K562 (cell line): ENCODE data around the gene TLCD1. TPM values are rescaled to one million over a fixed set of nuclear protein-coding genes. Genes with fewer than 3 reads are reported as not detected.

Source experiments
- ATAC-seq: fragments of 200-7000 bp; cut with Tn5 transposase; 3 replicates; pipeline ENCODE4 v1.9.1; 2020; ENCODE audit warnings: moderate library complexity
- BruUV-seq: library from RNA; stranded (reverse); fragments of 400-500 nt; replicated peaks from 2 replicates; lab custom pipeline; 2021; lab: Mats Ljungman, UMichigan
- CTCF ChIA-PET: fragments of 300-600 bp; formaldehyde crosslinking; extraction: SDS; loops from one replicate; lab custom pipeline; 2021; ENCODE audit warnings: low intra/inter-chr PET ratio; lab: Yijun Ruan, JAX
- POLR2A ChIA-PET: fragments of 300-600, 350-650 bp; sonication (Branson Sonifier 250); formaldehyde crosslinking; extraction: SDS; loops from one replicate; lab custom pipeline; 2021; ENCODE audit warnings: antibody characterized with exemption, inconsistent platforms; lab: Yijun Ruan, JAX
- DNase-seq, 4 experiments: peaks; one replicate each; pipeline versions ENCODE4 v3.0.0 to v3.0.0-alpha.2; 2011 to 2018; ENCODE audit warnings: low spot score in 3 of 4, mixed read lengths in 3 of 4; ENCODE audit errors: extremely low read depth in 1 of 4
- FAIRE-seq: peaks from 2 replicates; lab custom pipeline; 2011; peaks lifted over from hg19 to GRCh38; lab: Jason Lieb, UNC
- H2AFZ ChIP-seq: 2 replicates; pipeline ENCODE4 v1.6.0; 2011; ENCODE audit warnings: low read depth, low read length, control low read depth, inconsistent platforms
- H3K27ac ChIP-seq: fragments of 200-600 bp; 3 replicates; pipeline ENCODE4 v1.8.0; 2011; ENCODE audit warnings: low read depth, mild to moderate bottlenecking, control low read depth, inconsistent platforms, low read length, moderate library complexity, mixed read lengths; ENCODE audit errors: extremely low read depth
- H3K27me3 ChIP-seq, 2 experiments: fragments of 300-600 bp in 1 of 2; 2 replicates in 1 of 2; 3 replicates in 1 of 2; pipeline versions ENCODE4 v1.6.0 to v1.8.0; 2011; ENCODE audit warnings: inconsistent platforms in 2 of 2, low read length in 2 of 2, mild to moderate bottlenecking in 1 of 2, mixed read lengths in 1 of 2, moderate library complexity in 1 of 2; ENCODE audit not compliant: control insufficient read depth in 2 of 2, insufficient read depth in 2 of 2
- H3K36me3 ChIP-seq: fragments of 300-600 bp; 3 replicates; pipeline ENCODE4 v1.8.0; 2011; ENCODE audit warnings: mild to moderate bottlenecking, low read length, inconsistent platforms; ENCODE audit not compliant: control insufficient read depth, insufficient read depth
- H3K4me1 ChIP-seq, 2 experiments: fragments of 200-600 bp in 1 of 2; replicated peaks in 1 of 2; 2 replicates in 1 of 2; 3 replicates in 1 of 2; pipeline versions ENCODE4 v1.5.1 to v1.8.0; 2011; ENCODE audit warnings: inconsistent platforms in 2 of 2, low read length in 2 of 2, mild to moderate bottlenecking in 1 of 2, mixed read lengths in 1 of 2, moderate library complexity in 1 of 2; ENCODE audit not compliant: control insufficient read depth in 2 of 2, insufficient read depth in 2 of 2
- H3K4me2 ChIP-seq: 2 replicates; pipeline ENCODE4 v1.6.1; 2011; ENCODE audit warnings: low read length, control low read depth, inconsistent platforms, mixed read lengths; ENCODE audit not compliant: insufficient read depth
- H3K4me3 ChIP-seq: fragments of 200-600 bp; sonication (generic), shearing (Covaris generic); 2 replicates; pipeline ENCODE4 v1.5.1; 2016; ENCODE audit warnings: control low read depth, inconsistent platforms
- H3K79me2 ChIP-seq: fragments of 200-600 bp; 3 replicates; pipeline ENCODE4 v1.8.0; 2011; ENCODE audit warnings: low read length, inconsistent platforms; ENCODE audit not compliant: control insufficient read depth, insufficient read depth
- H3K9ac ChIP-seq, 2 experiments: 2 replicates each; pipeline versions ENCODE4 v1.6.0 to v1.6.1; 2011; ENCODE audit warnings: low read depth in 2 of 2, low read length in 2 of 2, control low read depth in 1 of 2, inconsistent platforms in 1 of 2, mild to moderate bottlenecking in 1 of 2, mixed read lengths in 1 of 2; ENCODE audit not compliant: insufficient read depth in 1 of 2
- H3K9me1 ChIP-seq: one replicate; pipeline ENCODE4 v1.6.0; 2011; ENCODE audit warnings: inconsistent platforms, mild to moderate bottlenecking, low read length, moderate library complexity; ENCODE audit not compliant: control insufficient read depth, insufficient read depth
- H3K9me3 ChIP-seq: replicated peaks from 2 replicates; pipeline ENCODE4 v1.5.1; 2011; ENCODE audit warnings: low read depth, low read length, inconsistent platforms; ENCODE audit not compliant: control insufficient read depth, insufficient read depth
- H4K20me1 ChIP-seq: replicated peaks from 2 replicates; pipeline ENCODE4 v1.6.1; 2011; ENCODE audit warnings: low read length, inconsistent platforms, mixed read lengths; ENCODE audit not compliant: control insufficient read depth, insufficient read depth
- ARID2 ChIP-seq: fragments of 450-650 bp; IDR thresholded peaks from 2 replicates; pipeline ENCODE4 v1.6.1; 2017; ENCODE audit warnings: antibody characterized with exemption, mild to moderate bottlenecking
- BHLHE40 ChIP-seq: IDR thresholded peaks from 2 replicates; pipeline ENCODE4 v1.6.1; 2011; ENCODE audit warnings: low read length, improper control_type of control experiment
- DMBX1 ChIP-seq: fragments of 250-450 bp; sonication (Bioruptor Pico); IDR thresholded peaks from 2 replicates; pipeline ENCODE4 v1.8.0; 2022; ENCODE audit warnings: inconsistent platforms, mild to moderate bottlenecking, moderate library complexity, borderline replicate concordance
- ELF4 ChIP-seq: fragments of 450-650 bp; formaldehyde crosslinking; IDR thresholded peaks from 2 replicates; pipeline ENCODE4 v1.4.0; 2022; ENCODE audit warnings: missing genetic modification characterization
- ETV5 ChIP-seq: sonication (generic); formaldehyde crosslinking; IDR thresholded peaks from 2 replicates; pipeline ENCODE4 v1.4.0; 2020; ENCODE audit warnings: low read depth, mild to moderate bottlenecking, missing genetic modification reagents
- KDM1A ChIP-seq, 2 experiments: fragments of 450-650 bp; IDR thresholded peaks; 2 replicates each; pipeline ENCODE4 v1.6.1; 2016; ENCODE audit warnings: mild to moderate bottlenecking in 2 of 2
- MIER1 ChIP-seq: fragments of 450-650 bp; IDR thresholded peaks from 2 replicates; pipeline ENCODE4 v1.6.1; 2016; ENCODE audit warnings: antibody characterized with exemption, mild to moderate bottlenecking, low read depth
- NR1H2 ChIP-seq: sonication (generic); formaldehyde crosslinking; IDR thresholded peaks from 2 replicates; pipeline ENCODE4 v1.4.0; 2020; ENCODE audit warnings: mild to moderate bottlenecking, missing genetic modification reagents
- OTX1 ChIP-seq: fragments of 450-650 bp; formaldehyde crosslinking; IDR thresholded peaks from 2 replicates; pipeline ENCODE4 v1.4.0; 2022; ENCODE audit warnings: mild to moderate bottlenecking
- PCBP2 ChIP-seq: fragments of 200-400 bp; formaldehyde crosslinking; IDR thresholded peaks from 2 replicates; pipeline ENCODE4 v1.6.1; 2018; ENCODE audit warnings: low read length, low read depth, mild to moderate bottlenecking, moderate library complexity; ENCODE audit not compliant: poor library complexity, severe bottlenecking
- POLR2A ChIP-seq: fragments of 450-650 bp; conservative IDR thresholded peaks from 2 replicates; pipeline ENCODE4 v1.6.1; 2016
- SP1 ChIP-seq: sonication (generic); formaldehyde crosslinking; IDR thresholded peaks from 2 replicates; pipeline ENCODE4 v1.8.1; 2022; ENCODE audit warnings: mild to moderate bottlenecking, missing genetic modification reagents
- TRIM24 ChIP-seq, 2 experiments: fragments of 450-650 bp; IDR thresholded peaks; 2 replicates each; pipeline ENCODE4 v1.6.1; 2016
- XRCC4 ChIP-seq: IDR thresholded peaks from one replicate; pipeline ENCODE4 v1.6.1; 2011; ENCODE audit not compliant: insufficient read depth, insufficient read length; ENCODE audit errors: extremely low read depth
- ZNF354B ChIP-seq: fragments of 250-450 bp; sonication (Bioruptor Pico); IDR thresholded peaks from 2 replicates; pipeline ENCODE4 v1.4.0; 2020
- WGBS: fragments of 100-300 bp; shearing (Covaris generic); methylation state at CpG from one replicate; pipeline ENCODE4 v1.1.6; 2016; ENCODE audit warnings: low coverage, mixed read lengths; ENCODE audit not compliant: insufficient coverage; ENCODE audit errors: missing lambda C conversion rate; 5-methylcytosine and 5-hydroxymethylcytosine counted together
- in situ Hi-C: fragments of 300-500 bp; cut with MboI; formaldehyde crosslinking; loops from 4 replicates; pipeline ENCODE4 v1.15.0; 2018; ENCODE audit warnings: inconsistent platforms, mixed read lengths
- intact Hi-C: fragments of 100-400 bp; cut with micrococcal nuclease; formaldehyde crosslinking; loops from 2 replicates; pipeline ENCODE4 v1.14.2; 2022
- polyA plus RNA-seq, 8 experiments: library from polyadenylated mRNA; depleted of rRNA in 4 of 8; stranded (reverse) in 5 of 8; unstranded in 3 of 8; fragments of >200 nt; fragmentation: Nextera tagmentation in 2 of 8; fragmentation: Illumina TruSeq in 1 of 8; extraction: Ambion mirVana in 2 of 8; extraction: Trizol in 1 of 8; gene quantifications; 2 replicates each; pipeline versions ENCODE4 v1.2.1 to v1.2.3, GENCODE V29; 2011 to 2014; ENCODE audit warnings: inconsistent platforms in 1 of 8, missing spikeins in 1 of 8
- total RNA-seq, 7 experiments: library from RNA; depleted of rRNA in 6 of 7; stranded (reverse); fragments of >200 nt in 6 of 7; fragmentation: Illumina TruSeq in 2 of 7; extraction: Trizol in 2 of 7; gene quantifications; 2 replicates each; pipeline versions ENCODE4 v1.2.1 to v1.2.3, GENCODE V29; 2011 to 2021; ENCODE audit warnings: low replicate concordance in 1 of 7

The TLCD1 gene
- total and polyA plus RNA-seq, 9 of the 15 experiments (the other 6 are each of a cell fraction or from before 2014, with no cell fraction given) = 6.8 to 37.7 (median 21.7) TPM

- ChIA-PET CTCF (no interaction called here), POLR2A (interaction anchor here (0.8 to 6.5 kb wide), 11 partner anchors 8 to 50 kb away, joined by 3 to 51 read pairs (median 5); partner anchors contain the start of genes PROCA1, RPL23A, SDF2 and SUPT6H)
- DNase-seq (peak in 1 of 4 experiments; percentile 13), FAIRE-seq (no peak), ATAC-seq (no peak)
- Histone ChIP-seq H3K4me1 (no peaks in the 10 kb centered on the region), H3K27me3 (no peaks in the 10 kb centered on the region), H3K27ac (no peak overlapping the region; the same call in 2 of the 3 replicates), H3K36me3 (peaks cover 93% of the 10 kb centered on the region), H3K79me2 (no peaks in the 10 kb centered on the region), H3K9me3 (no peaks in the 10 kb centered on the region), H3K9ac (0 out of 4 replicates have a peak overlapping the region, but pooled peaks of 1 of the 2 experiments have one; percentile 44), H3K4me3 (no peak overlapping the region), H2AFZ (no peak overlapping the region), H4K20me1 (no peaks in the 10 kb centered on the region), H3K4me2 (no peak overlapping the region), H3K9me1 (no peaks in the 10 kb centered on the region)
- intact Hi-C loops = no loop called here
- in situ Hi-C loops = no loop called here
- WGBS = 100% methylated on average over 1 of the region's 1 CpG
- TF ChIP-seq KDM1A (IDR thresholded peaks at IDR 0.05) (no peak), DMBX1 (CRISPR knock-in tag) (no peak), ETV5 (CRISPR knock-in tag) (no peak), SP1 (no peak), BHLHE40 (no peak), XRCC4 (no peak), ARID2 (no peak), ZNF354B (CRISPR knock-in tag) (no peak), POLR2A (no peak), MIER1 (no peak), TRIM24 (IDR thresholded peaks at IDR 0.05) (no peak), PCBP2 (no peak), NR1H2 (CRISPR knock-in tag) (no peak), OTX1 (no peak), ELF4 (CRISPR knock-in tag) (no peak)
- no TSS peak for BruUV-seq
Observed at GRCh38 chr17:28693869-28694268, 32.2 kb downstream of the TLCD1 start.
